Lower leg skin (tissue), 3 donors: ENCODE data around the gene KRT75.

Experiments used
- CTCF ChIP-seq, 3 donors: fragments of 450-650 bp; IDR thresholded peaks; one replicate each; pipeline ENCODE4 v1.5.1; 2016; ENCODE audit warnings: antibody characterized with exemption in 3 of 3, mild to moderate bottlenecking in 3 of 3, moderate library complexity in 2 of 3
- POLR2A ChIP-seq, 2 donors: fragments of 450-650 bp; IDR thresholded peaks; one replicate each; pipeline ENCODE4 v1.6.1; 2016 to 2017; ENCODE audit warnings: antibody characterized with exemption in 2 of 2, mild to moderate bottlenecking in 1 of 2, moderate library complexity in 1 of 2

DNA sequence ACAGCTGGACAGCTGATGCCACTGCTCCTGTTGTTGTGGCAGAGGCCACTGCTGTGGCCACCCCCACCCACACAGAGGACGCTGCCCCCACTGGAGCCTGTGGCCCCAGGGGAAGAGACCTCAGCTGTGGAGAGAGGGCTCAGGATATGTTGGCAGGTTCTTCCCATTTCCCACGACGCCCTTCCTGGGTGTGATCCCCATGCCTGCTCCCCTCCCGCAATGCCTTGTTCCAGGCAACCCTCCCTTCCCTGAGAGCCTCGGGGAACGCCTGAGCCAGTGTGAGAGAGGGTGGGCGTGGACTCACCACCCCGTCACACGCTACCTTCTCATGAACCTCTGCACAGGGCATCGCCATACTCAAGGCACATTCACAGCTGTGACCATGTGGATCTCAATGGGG, 22.4 kb downstream of the KRT75 start:
- TF ChIP-seq CTCF (IDR thresholded peaks at IDR 0.05) (no peak), POLR2A (IDR thresholded peaks at IDR 0.05) (no peak)
